ENCODE results near the gene MAP1LC3A. TPM values are rescaled to one million over a fixed set of nuclear protein-coding genes. Genes with fewer than 3 reads are reported as not detected.
A peak's percentile ranks its signal among the peaks of the same experiment; 100 is the strongest.

MAP1LC3A gene
- total RNA-seq, 6 experiments from 2014 or later, result 20.2 to 34.6 (median 23.9) TPM

GRCh38 chr20:34561661-34562060 lies 3.1 kb downstream of the MAP1LC3A start:
- Mint-ChIP-seq H3K27ac (no peak overlapping the region), H3K4me3 (no peak overlapping the region), H3K27me3 (ENCODE audit: insufficient read depth) (no peaks in the 10 kb centered on the region; the same call in 1 of the 2 replicates), H3K36me3 (ENCODE audit: low read depth) (no peaks in the 10 kb centered on the region), H3K9me3 (no peaks in the 10 kb centered on the region), H3K4me1 (ENCODE audit: low read depth) (peaks cover 12% of the 10 kb centered on the region)
- TF ChIP-seq CTCF (IDR thresholded peaks at IDR 0.05), result no peak
- DNase-seq, result no peak

- Mint-ChIP-seq H3K27me3 (ENCODE audit: insufficient read depth) (peaks cover under 1% of the 10 kb centered on the region; the same call in 1 of the 2 replicates), H3K9me3 (no peaks in the 10 kb centered on the region), H3K4me1 (ENCODE audit: low read depth) (peaks cover 12% of the 10 kb centered on the region), H3K27ac (no peak overlapping the region; the same call in 1 of the 2 replicates), H3K36me3 (ENCODE audit: low read depth) (no peaks in the 10 kb centered on the region), H3K4me3 (no peak overlapping the region)
- peak; percentile 69 for TF ChIP-seq CTCF (IDR thresholded peaks at IDR 0.05)
- no peak for DNase-seq
Observed at GRCh38 chr20:34562641-34563040, 4.1 kb downstream of the MAP1LC3A start.

GRCh38 chr20:34564833-34565232 lies 6.3 kb downstream of the MAP1LC3A start:
- Mint-ChIP-seq H3K36me3 (ENCODE audit: low read depth) (no peaks in the 10 kb centered on the region), H3K27me3 (ENCODE audit: insufficient read depth) (peaks cover 4% of the 10 kb centered on the region; the same call in 1 of the 2 replicates)

GRCh38 chr20:34566978-34567891 lies 8.7 kb downstream of the MAP1LC3A start:
- Mint-ChIP-seq H3K27ac (no peak overlapping the region), H3K9me3 (no peaks in the 10 kb centered on the region)
- TF ChIP-seq CTCF (IDR thresholded peaks at IDR 0.05), result no peak

More at GRCh38 chr20:34564833-34565232, 6.3 kb downstream of the MAP1LC3A start:
- H3K9me3 Mint-ChIP-seq, result no peaks in the 10 kb centered on the region
- H3K4me1 Mint-ChIP-seq (ENCODE audit: low read depth), result peaks cover 11% of the 10 kb centered on the region
- no peak for TF ChIP-seq CTCF (IDR thresholded peaks at IDR 0.05)
- no peak for DNase-seq
- H3K4me3 Mint-ChIP-seq, result no peak overlapping the region
- H3K27ac Mint-ChIP-seq, result no peak overlapping the region

GRCh38 chr20:34567892-34568865 lies 9.7 kb downstream of the MAP1LC3A start:
- Mint-ChIP-seq H3K27me3 (ENCODE audit: insufficient read depth) (peaks cover 4% of the 10 kb centered on the region), H3K36me3 (ENCODE audit: low read depth) (no peaks in the 10 kb centered on the region), H3K9me3 (no peaks in the 10 kb centered on the region), H3K4me3 (no peak overlapping the region), H3K27ac (no peak overlapping the region), H3K4me1 (ENCODE audit: low read depth) (peaks cover 24% of the 10 kb centered on the region)
- TF ChIP-seq CTCF (IDR thresholded peaks at IDR 0.05), result no peak
- DNase-seq, result no peak

More at GRCh38 chr20:34566978-34567891, 8.7 kb downstream of the MAP1LC3A start:
- Mint-ChIP-seq H3K36me3 (ENCODE audit: low read depth) (no peaks in the 10 kb centered on the region), H3K27me3 (ENCODE audit: insufficient read depth) (peaks cover 4% of the 10 kb centered on the region), H3K4me3 (no peak overlapping the region), H3K4me1 (ENCODE audit: low read depth) (peaks cover 29% of the 10 kb centered on the region)
- DNase-seq, result no peak
